SK-N-SH (cell line): ENCODE results near the gene MFSD11. TPM values are rescaled to one million over a fixed set of nuclear protein-coding genes. Genes with fewer than 3 reads are reported as not detected.

ENCODE experiments used
- CTCF ChIA-PET: fragments of 300-600, 350-600 bp; formaldehyde crosslinking; extraction: SDS; loops from one replicate; lab custom pipeline; 2021; lab: Yijun Ruan, JAX
- POLR2A ChIA-PET: fragments of 350-600 bp; sonication (Branson Sonifier 250); formaldehyde crosslinking; extraction: SDS; loops from one replicate; lab custom pipeline; 2020; ENCODE audit warnings: antibody characterized with exemption, inconsistent platforms; lab: Yijun Ruan, JAX
- DNase-seq: peaks from one replicate; pipeline ENCODE4 v3.0.0; 2012
- H2AFZ ChIP-seq: fragments of 200-600 bp; sonication (generic); 2 replicates; pipeline ENCODE4 v1.8.1; 2016; ENCODE audit warnings: antibody characterized with exemption, mild to moderate bottlenecking, low read depth
- H3F3A ChIP-seq: fragments of 200-600 bp; sonication (generic); replicated peaks from 2 replicates; pipeline ENCODE3; 2016; ENCODE audit warnings: antibody characterized with exemption, mild to moderate bottlenecking; ENCODE audit not compliant: insufficient read depth
- H3K27ac ChIP-seq, 2 experiments: fragments of 200-500 bp in 1 of 2; fragments of 200-600 bp in 1 of 2; sonication (Bioruptor generic) in 1 of 2; sonication (generic), shearing (Covaris generic) in 1 of 2; 2 replicates each; pipeline versions ENCODE4 v1.5.1 to v1.6.1; 2014 to 2016; ENCODE audit warnings: low read depth in 2 of 2, inconsistent platforms in 1 of 2, low read length in 1 of 2, mild to moderate bottlenecking in 1 of 2, mixed read lengths in 1 of 2
- H3K27me3 ChIP-seq: fragments of 200-600 bp; sonication (generic), shearing (Covaris generic); 2 replicates; pipeline ENCODE4 v1.6.1; 2016; ENCODE audit warnings: mixed run types; ENCODE audit not compliant: insufficient read depth
- H3K36me3 ChIP-seq, 2 experiments: fragments of 200-500 bp in 1 of 2; fragments of 200-600 bp in 1 of 2; sonication (Bioruptor generic) in 1 of 2; sonication (generic) in 1 of 2; replicated peaks in 1 of 2; 2 replicates each; pipeline versions ENCODE3 to v1.5.1; 2014 to 2016; ENCODE audit warnings: low read length in 1 of 2, mild to moderate bottlenecking in 1 of 2; ENCODE audit not compliant: insufficient read depth in 2 of 2, control insufficient read depth in 1 of 2
- H3K4me1 ChIP-seq, 2 experiments: fragments of 200-500 bp in 1 of 2; fragments of 200-600 bp in 1 of 2; sonication (Bioruptor generic) in 1 of 2; sonication (generic), shearing (Covaris generic) in 1 of 2; 2 replicates each; pipeline versions ENCODE4 v1.5.1 to v1.6.1; 2014 to 2016; ENCODE audit warnings: low read depth in 1 of 2, low read length in 1 of 2, mixed run types in 1 of 2; ENCODE audit not compliant: insufficient read depth in 2 of 2, control insufficient read depth in 1 of 2
- H3K4me2 ChIP-seq: fragments of 200-600 bp; sonication (generic), shearing (Covaris generic); 2 replicates; pipeline ENCODE4 v1.6.1; 2017; ENCODE audit warnings: mixed run types
- H3K4me3 ChIP-seq, 2 experiments: fragments of 200-500 bp in 1 of 2; fragments of 200-600 bp in 1 of 2; sonication (Bioruptor generic) in 1 of 2; sonication (generic), shearing (Covaris generic) in 1 of 2; 2 replicates each; pipeline versions ENCODE4 v1.5.1 to v1.8.1; 2014 to 2016; ENCODE audit warnings: low read depth in 2 of 2, inconsistent platforms in 1 of 2, low read length in 1 of 2, mild to moderate bottlenecking in 1 of 2, mixed read lengths in 1 of 2, moderate library complexity in 1 of 2
- H3K79me2 ChIP-seq: fragments of 200-600 bp; sonication (generic); 2 replicates; pipeline ENCODE4 v1.8.1; 2017; ENCODE audit warnings: mild to moderate bottlenecking; ENCODE audit not compliant: insufficient read depth
- H3K9ac ChIP-seq: fragments of 200-600 bp; sonication (generic); 2 replicates; pipeline ENCODE4 v1.6.1; 2017; ENCODE audit warnings: mixed run types
- H3K9me2 ChIP-seq: fragments of 200-600 bp; sonication (generic); 2 replicates; pipeline ENCODE4 v1.6.1; 2017; ENCODE audit warnings: mixed run types
- H3K9me3 ChIP-seq: fragments of 200-600 bp; sonication (generic); 2 replicates; pipeline ENCODE4 v1.6.1; 2017; ENCODE audit warnings: mixed run types, mild to moderate bottlenecking, moderate library complexity
- H4K20me1 ChIP-seq: fragments of 200-600 bp; sonication (generic); 2 replicates; pipeline ENCODE4 v1.6.1; 2017; ENCODE audit warnings: mild to moderate bottlenecking, mixed run types; ENCODE audit not compliant: insufficient read depth
- ELF1 ChIP-seq: IDR thresholded peaks from 2 replicates; pipeline ENCODE4 v1.4.0; 2012
- EP300 ChIP-seq, 2 experiments: IDR thresholded peaks; 2 replicates each; pipeline versions ENCODE4 v1.4.0 to v1.6.1; 2012; ENCODE audit warnings: borderline replicate concordance in 1 of 2, low read depth in 1 of 2, low read length in 1 of 2
- FOSL2 ChIP-seq: IDR thresholded peaks from 2 replicates; pipeline ENCODE4 v1.4.0; 2012; ENCODE audit warnings: low read depth, mild to moderate bottlenecking, moderate library complexity, borderline replicate concordance
- FOXJ3 ChIP-seq: sonication (generic); formaldehyde crosslinking; IDR thresholded peaks from 2 replicates; pipeline ENCODE4 v1.5.1; 2020; ENCODE audit warnings: mild to moderate bottlenecking, missing genetic modification reagents
- FOXM1 ChIP-seq: IDR thresholded peaks from 2 replicates; pipeline ENCODE4 v1.4.0; 2012; ENCODE audit warnings: low read depth, mild to moderate bottlenecking
- GABPA ChIP-seq: IDR thresholded peaks from 2 replicates; pipeline ENCODE4 v1.4.0; 2012; ENCODE audit warnings: low read depth, mild to moderate bottlenecking
- MAX ChIP-seq: IDR thresholded peaks from 2 replicates; pipeline ENCODE4 v1.4.0; 2012; ENCODE audit warnings: low read depth
- MEF2A ChIP-seq: IDR thresholded peaks from 2 replicates; pipeline ENCODE4 v1.4.0; 2012; ENCODE audit warnings: low read depth, borderline replicate concordance
- REST ChIP-seq: IDR thresholded peaks from 2 replicates; pipeline ENCODE4 v1.6.1; 2012; ENCODE audit warnings: mild to moderate bottlenecking, low read depth, low read length, moderate library complexity
- RXRA ChIP-seq: IDR thresholded peaks from 2 replicates; pipeline ENCODE4 v1.4.0; 2012; ENCODE audit warnings: low read depth, mild to moderate bottlenecking, borderline replicate concordance
- SIN3A ChIP-seq: IDR thresholded peaks from 2 replicates; pipeline ENCODE4 v1.6.1; 2012; ENCODE audit warnings: low read depth, mild to moderate bottlenecking, low read length, moderate library complexity, borderline replicate concordance
- TEAD4 ChIP-seq: IDR thresholded peaks from 2 replicates; pipeline ENCODE4 v1.4.0; 2012; ENCODE audit warnings: mild to moderate bottlenecking, borderline replicate concordance; ENCODE audit not compliant: insufficient read depth
- YY1 ChIP-seq: IDR thresholded peaks from 2 replicates; pipeline ENCODE4 v1.4.0; 2012; ENCODE audit warnings: low read depth, mild to moderate bottlenecking
- ZBTB33 ChIP-seq: IDR thresholded peaks from 2 replicates; pipeline ENCODE4 v1.4.0; 2012; ENCODE audit warnings: low read depth, borderline replicate concordance
- WGBS: methylation state at CpG from one replicate; pipeline ENCODE4 v1.1.6; 2017; ENCODE audit warnings: low lambda C conversion rate; 5-methylcytosine and 5-hydroxymethylcytosine counted together
- polyA plus RNA-seq, 3 experiments: library from polyadenylated mRNA; depleted of rRNA; stranded (reverse); fragments of >200 nt; gene quantifications; 2 replicates each; pipeline ENCODE4 v1.2.3, GENCODE V29; 2012
- TF ChIP-seq, protein P1 (sequence below): IDR thresholded peaks from 2 replicates; pipeline ENCODE4; 2012
- TF ChIP-seq, protein P2 (sequence below): fragments of 200-600 bp; sonication (generic); IDR thresholded peaks from 2 replicates; pipeline ENCODE4 v1.6.1; 2017; ENCODE audit warnings: antibody characterized with exemption, mild to moderate bottlenecking, moderate library complexity

The MFSD11 gene
- polyA plus RNA-seq, 1 of the 3 experiments (the other 2 are of a cell fraction), result 22.7 TPM

- TF ChIP-seq, protein P1, sequence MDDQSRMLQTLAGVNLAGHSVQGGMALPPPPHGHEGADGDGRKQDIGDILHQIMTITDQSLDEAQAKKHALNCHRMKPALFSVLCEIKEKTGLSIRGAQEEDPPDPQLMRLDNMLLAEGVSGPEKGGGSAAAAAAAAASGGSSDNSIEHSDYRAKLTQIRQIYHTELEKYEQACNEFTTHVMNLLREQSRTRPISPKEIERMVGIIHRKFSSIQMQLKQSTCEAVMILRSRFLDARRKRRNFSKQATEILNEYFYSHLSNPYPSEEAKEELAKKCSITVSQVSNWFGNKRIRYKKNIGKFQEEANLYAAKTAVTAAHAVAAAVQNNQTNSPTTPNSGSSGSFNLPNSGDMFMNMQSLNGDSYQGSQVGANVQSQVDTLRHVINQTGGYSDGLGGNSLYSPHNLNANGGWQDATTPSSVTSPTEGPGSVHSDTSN, result peak; percentile 89
- no peak for TF ChIP-seq EP300 (IDR thresholded peaks at IDR 0.05; ENCODE audit: borderline replicate concordance in 1 of 2, low read depth in 1 of 2, low read length in 1 of 2)
- no peak for TF ChIP-seq TEAD4
- TF ChIP-seq MAX, result 0 out of 2 replicates have a peak, but pooled peaks have one; percentile 11
- TF ChIP-seq RXRA, result peak; percentile 6; the same call in 1 of the 2 replicates
- peak; percentile 52 for TF ChIP-seq ELF1
- TF ChIP-seq, protein P2, sequence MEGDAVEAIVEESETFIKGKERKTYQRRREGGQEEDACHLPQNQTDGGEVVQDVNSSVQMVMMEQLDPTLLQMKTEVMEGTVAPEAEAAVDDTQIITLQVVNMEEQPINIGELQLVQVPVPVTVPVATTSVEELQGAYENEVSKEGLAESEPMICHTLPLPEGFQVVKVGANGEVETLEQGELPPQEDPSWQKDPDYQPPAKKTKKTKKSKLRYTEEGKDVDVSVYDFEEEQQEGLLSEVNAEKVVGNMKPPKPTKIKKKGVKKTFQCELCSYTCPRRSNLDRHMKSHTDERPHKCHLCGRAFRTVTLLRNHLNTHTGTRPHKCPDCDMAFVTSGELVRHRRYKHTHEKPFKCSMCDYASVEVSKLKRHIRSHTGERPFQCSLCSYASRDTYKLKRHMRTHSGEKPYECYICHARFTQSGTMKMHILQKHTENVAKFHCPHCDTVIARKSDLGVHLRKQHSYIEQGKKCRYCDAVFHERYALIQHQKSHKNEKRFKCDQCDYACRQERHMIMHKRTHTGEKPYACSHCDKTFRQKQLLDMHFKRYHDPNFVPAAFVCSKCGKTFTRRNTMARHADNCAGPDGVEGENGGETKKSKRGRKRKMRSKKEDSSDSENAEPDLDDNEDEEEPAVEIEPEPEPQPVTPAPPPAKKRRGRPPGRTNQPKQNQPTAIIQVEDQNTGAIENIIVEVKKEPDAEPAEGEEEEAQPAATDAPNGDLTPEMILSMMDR, result peak; percentile 40
- no peak for TF ChIP-seq SIN3A
- peak; percentile 55 for TF ChIP-seq GABPA
- TF ChIP-seq, all 33 proteins: peak for 13
Observed at GRCh38 chr17:76772842-76773525, 35.1 kb downstream of the MFSD11 start (continued).

- Histone ChIP-seq H3K9ac (no peak overlapping the region), H3K27ac (no peak overlapping the region), H3K36me3 (peaks cover 45 to 47% of the 10 kb centered on the region in 2 experiments), H4K20me1 (no peaks in the 10 kb centered on the region), H3K27me3 (no peaks in the 10 kb centered on the region), H3K4me1 (peaks cover 5 to 13% of the 10 kb centered on the region in 2 experiments; a peak in 2 of 4 replicates), H3K9me2 (no peaks in the 10 kb centered on the region), H3K79me2 (no peaks in the 10 kb centered on the region), H3K4me2 (no peak overlapping the region), H3F3A (peaks cover 17% of the 10 kb centered on the region), H3K4me3 (no peak overlapping the region), H3K9me3 (no peaks in the 10 kb centered on the region), H2AFZ (no peak overlapping the region)
- TF ChIP-seq ELF1 (no peak), MEF2A (no peak), FOSL2 (no peak), EP300 (IDR thresholded peaks at IDR 0.05; ENCODE audit: borderline replicate concordance in 1 of 2, low read depth in 1 of 2, low read length in 1 of 2) (no peak), REST (no peak), YY1 (no peak), ZBTB33 (no peak), FOXJ3 (CRISPR knock-in tag) (no peak), FOXM1 (no peak)
- CTCF ChIA-PET, result no interaction called here
- DNase-seq, result no peak
- POLR2A ChIA-PET, result no interaction called here
- WGBS, result 92% methylated on average over 10 of the region's 10 CpGs
Observed at GRCh38 chr17:76775021-76775600, 37.2 kb downstream of the MFSD11 start.
